NCI-H2081 treated with DMSO at 0.1 percent for 48 hours (cell line): ENCODE measurements around the gene LY6G6D.

Experiments used
- DNase-seq: peaks from one replicate; lab custom pipeline; 2025; lab: John Stamatoyannopoulos, UW

The LY6G6D gene

DNA sequence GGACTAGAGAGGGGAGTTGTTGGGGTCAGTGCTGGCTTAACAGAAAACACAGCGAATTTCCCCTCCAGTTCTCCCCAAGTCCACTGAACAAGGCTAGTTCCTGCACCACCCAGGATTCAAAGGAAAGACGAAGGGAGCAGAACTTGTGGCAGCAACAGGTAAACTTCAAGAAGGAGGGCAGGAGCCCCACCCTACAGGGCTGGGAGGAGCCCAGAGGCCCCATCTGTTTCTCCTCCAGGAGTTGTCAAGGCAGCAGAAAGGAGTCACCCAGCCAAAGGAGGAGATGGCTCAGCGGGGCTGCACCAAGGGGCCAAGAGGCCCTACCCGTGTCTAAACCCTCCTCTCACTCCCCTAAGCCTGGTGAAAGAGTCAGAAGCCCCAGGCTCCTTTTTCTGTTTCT, 49.0 kb downstream of the LY6G6D start:
- no peak for DNase-seq

DNA sequence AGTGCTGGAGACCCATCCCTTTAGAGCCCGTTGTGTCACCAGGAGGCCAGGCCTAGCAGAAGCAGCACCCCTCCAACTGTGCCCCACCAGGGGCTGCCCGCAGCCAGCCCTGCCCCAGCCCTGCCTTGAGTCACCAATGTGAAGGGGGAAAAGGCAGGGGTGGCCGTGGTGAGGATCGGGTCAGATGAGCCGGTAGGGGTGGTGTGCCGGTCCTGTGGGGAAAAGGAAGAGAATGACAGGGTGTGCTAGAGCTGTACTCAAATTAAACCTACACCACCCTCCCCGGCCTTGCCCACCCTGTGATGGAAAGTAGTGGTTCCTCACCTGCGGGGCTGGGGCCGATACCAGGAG, 50.4 kb downstream of the LY6G6D start:
- DNase-seq: no peak

DNA sequence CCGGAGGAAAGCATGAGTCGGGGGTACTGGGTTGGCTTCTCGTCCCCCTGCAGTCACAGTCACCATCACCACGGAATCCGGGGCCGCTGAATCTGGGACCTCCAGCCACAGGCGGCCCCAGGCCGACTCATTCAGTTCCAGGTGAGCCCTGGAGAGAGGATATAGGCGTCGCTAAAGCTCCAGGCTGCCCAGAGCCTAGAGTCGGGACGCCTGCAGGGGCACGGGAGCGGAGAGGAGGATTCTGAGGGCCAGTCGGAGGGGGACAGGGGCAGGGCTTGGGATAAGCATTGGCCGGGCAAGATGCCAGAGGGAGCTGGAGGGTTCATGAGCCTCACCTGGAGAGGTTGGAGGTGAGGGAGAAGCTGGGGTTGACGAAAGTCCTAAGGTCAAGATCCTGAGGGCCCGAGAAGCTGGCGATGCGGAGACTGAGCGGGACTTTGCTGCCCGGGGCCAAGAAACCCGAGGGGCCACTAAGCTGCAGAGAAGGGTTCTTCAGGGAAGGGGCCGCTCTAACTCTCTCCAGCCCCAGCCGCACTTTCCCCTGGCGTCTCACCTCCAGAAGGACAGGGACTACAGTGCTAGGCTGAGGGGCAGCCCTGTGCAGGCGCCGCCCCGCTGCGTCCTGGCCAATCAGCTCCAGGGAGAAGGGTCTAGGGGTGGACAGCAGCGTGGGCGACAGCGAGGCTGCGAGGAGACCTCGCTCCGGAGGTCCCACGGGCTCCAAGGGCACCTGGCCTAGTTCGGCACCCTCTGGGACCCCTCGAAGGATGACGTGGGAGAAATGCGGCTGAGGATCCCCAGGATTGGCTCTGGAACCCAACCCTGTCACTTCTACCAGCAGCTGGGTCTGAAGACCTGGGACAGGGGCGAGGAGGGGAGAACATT, 51.0 kb downstream of the LY6G6D start:
- DNase-seq: no peak

DNA sequence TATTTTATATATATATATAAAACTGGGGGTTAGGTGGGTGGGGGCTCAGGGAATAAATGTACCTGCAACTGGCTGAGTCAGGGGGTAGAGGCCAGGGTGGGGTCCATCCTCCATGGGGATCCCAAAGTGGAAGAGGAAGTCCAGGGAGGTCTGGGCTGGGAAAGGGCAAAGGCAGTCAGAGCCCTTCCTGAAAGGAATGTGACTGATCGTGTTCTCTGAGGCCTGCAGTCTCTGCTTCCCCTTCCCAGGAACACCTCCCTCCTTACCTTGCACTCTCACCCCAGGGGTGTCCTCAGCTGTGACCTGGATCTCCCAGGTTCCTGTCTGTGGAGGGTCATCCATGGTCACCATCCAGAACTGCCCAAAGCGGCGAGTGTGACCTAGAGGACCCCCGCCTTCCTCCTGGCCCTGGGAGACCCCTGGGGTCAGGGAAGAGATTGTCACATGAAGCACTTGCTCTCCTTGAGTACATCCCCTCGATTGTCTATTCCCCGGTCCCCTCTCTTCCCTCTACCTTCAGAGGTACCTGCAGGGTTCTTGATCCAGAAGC, 52.0 kb downstream of the LY6G6D start:
- no peak for DNase-seq
